Common myeloid progenitor, CD34-positive (primary cell): ENCODE measurements around the gene OCRL.

ENCODE experiments used
- CTCF ChIA-PET: fragments of 350-600 bp; sonication (Branson Sonifier 250); formaldehyde crosslinking; loops from one replicate; lab custom pipeline; 2021; ENCODE audit warnings: antibody characterized with exemption; lab: Charles Lee
- POLR2A ChIA-PET: fragments of 350-600 bp; sonication (Branson Sonifier 250); formaldehyde crosslinking; loops from one replicate; lab custom pipeline; 2021; ENCODE audit warnings: antibody characterized with exemption; lab: Charles Lee
- DNase-seq, 3 donors: peaks; one replicate each; pipeline versions ENCODE4 v3.0.0 to v3.0.0-alpha.2; 2013
- H3K27ac ChIP-seq, 2 experiments: 1 replicate in 1 of 2; 2 replicates in 1 of 2; pipeline ENCODE4 v1.7.0; 2013; ENCODE audit warnings: inconsistent platforms in 2 of 2, low read length in 2 of 2, mild to moderate bottlenecking in 2 of 2, low read depth in 1 of 2, moderate library complexity in 1 of 2; ENCODE audit not compliant: severe bottlenecking in 2 of 2, insufficient read depth in 1 of 2, poor library complexity in 1 of 2
- H3K27me3 ChIP-seq, 5 experiments: replicated peaks in 2 of 5; 1 replicate in 3 of 5; 2 replicates in 2 of 5; pipeline versions ENCODE4 v1.6.1 to v1.7.0; 2013; ENCODE audit warnings: low read length in 4 of 5, mild to moderate bottlenecking in 2 of 5, moderate library complexity in 2 of 5, inconsistent platforms in 1 of 5; ENCODE audit not compliant: insufficient read depth in 5 of 5, control insufficient read depth in 4 of 5
- H3K36me3 ChIP-seq, 4 experiments: 1 replicate in 2 of 4; 2 replicates in 2 of 4; pipeline versions ENCODE4 v1.6.1 to v1.7.0; 2013; ENCODE audit warnings: low read length in 3 of 4, control low read depth in 1 of 4, mild to moderate bottlenecking in 1 of 4; ENCODE audit not compliant: control insufficient read depth in 4 of 4, insufficient read depth in 4 of 4
- H3K4me1 ChIP-seq, 4 experiments: 1 replicate in 3 of 4; 2 replicates in 1 of 4; pipeline versions ENCODE4 v1.6.1 to v1.7.1; 2013; ENCODE audit warnings: low read length in 3 of 4, mild to moderate bottlenecking in 3 of 4, control low read depth in 1 of 4, inconsistent platforms in 1 of 4, moderate library complexity in 1 of 4; ENCODE audit not compliant: control insufficient read depth in 4 of 4, insufficient read depth in 4 of 4; ENCODE audit errors: control extremely low read depth in 1 of 4
- H3K4me3 ChIP-seq, 7 experiments: 1 replicate in 4 of 7; 2 replicates in 3 of 7; pipeline versions ENCODE4 v1.5.1 to v1.7.0; 2013; ENCODE audit warnings: mild to moderate bottlenecking in 7 of 7, low read length in 6 of 7, moderate library complexity in 6 of 7, inconsistent platforms in 2 of 7, low read depth in 2 of 7, control low read depth in 1 of 7; ENCODE audit not compliant: insufficient read depth in 4 of 7, control insufficient read depth in 1 of 7; ENCODE audit errors: extremely low read depth in 1 of 7
- H3K9me3 ChIP-seq, 5 experiments: 1 replicate in 4 of 5; 2 replicates in 1 of 5; pipeline versions ENCODE4 v1.6.1 to v1.7.1; 2013; ENCODE audit warnings: low read length in 4 of 5, mild to moderate bottlenecking in 2 of 5, inconsistent platforms in 1 of 5, low read depth in 1 of 5, moderate library complexity in 1 of 5; ENCODE audit not compliant: control insufficient read depth in 4 of 5, insufficient read depth in 2 of 5; ENCODE audit errors: control extremely low read depth in 1 of 5
- WGBS: methylation state at CpG from one replicate; pipeline ENCODE4 v1.1.5; 2013; ENCODE audit not compliant: insufficient coverage; 5-methylcytosine and 5-hydroxymethylcytosine counted together

Gene OCRL

GRCh38 chrX:129577473-129577872 is 37.4 kb downstream of the OCRL start:
- 89% methylated on average over 4 of the region's 5 CpGs for WGBS
- H3K36me3 ChIP-seq, result peaks cover 5 to 22% (median 13%) of the 10 kb centered on the region in 4 experiments
- no peak for DNase-seq
- peak overlapping the region in 1 of 2 experiments; percentile 54 for H3K27ac ChIP-seq
- H3K9me3 ChIP-seq, result no peaks in the 10 kb centered on the region
- H3K4me3 ChIP-seq, result no peak overlapping the region
- no peaks in the 10 kb centered on the region for H3K27me3 ChIP-seq
- H3K4me1 ChIP-seq, result peaks cover 0 to 5% (median 0%) of the 10 kb centered on the region in 4 experiments
- CTCF ChIA-PET, result no interaction called here
- POLR2A ChIA-PET, result no interaction called here

- Histone ChIP-seq H3K4me1 (peaks cover 0 to 5% (median 0%) of the 10 kb centered on the region in 4 experiments), H3K27me3 (no peaks in the 10 kb centered on the region), H3K27ac (peak overlapping the region in 1 of 2 experiments; percentile 54), H3K36me3 (peaks cover 5 to 26% (median 13%) of the 10 kb centered on the region in 4 experiments), H3K4me3 (no peak overlapping the region), H3K9me3 (no peaks in the 10 kb centered on the region)
- POLR2A ChIA-PET, result no interaction called here
- WGBS, result no CpG with 5 or more reads among the region's 1 CpG
- CTCF ChIA-PET, result no interaction called here
- peak in 2 of 3 donors; percentile 15 to 23 for DNase-seq
Observed at GRCh38 chrX:129577877-129578276, 37.8 kb downstream of the OCRL start.

- Histone ChIP-seq H3K4me1 (no peaks in the 10 kb centered on the region), H3K27me3 (no peaks in the 10 kb centered on the region), H3K36me3 (peaks cover 2 to 22% (median 5%) of the 10 kb centered on the region in 4 experiments), H3K9me3 (no peaks in the 10 kb centered on the region), H3K4me3 (no peak overlapping the region), H3K27ac (no peak overlapping the region)
- no peak for DNase-seq
- 100% methylated on average over 1 of the region's 1 CpG for WGBS
- ChIA-PET POLR2A (no interaction called here), CTCF (no interaction called here)
Observed at GRCh38 chrX:129581904-129582303, 41.8 kb downstream of the OCRL start.

- 63% methylated on average over 1 of the region's 1 CpG for WGBS
- Histone ChIP-seq H3K27me3 (no peaks in the 10 kb centered on the region), H3K36me3 (peaks cover 0 to 49% (median 17%) of the 10 kb centered on the region in 4 experiments), H3K4me1 (no peaks in the 10 kb centered on the region), H3K9me3 (no peaks in the 10 kb centered on the region), H3K4me3 (no peak overlapping the region), H3K27ac (no peak overlapping the region)
- DNase-seq, result no peak
- ChIA-PET CTCF (interaction anchor here (1.4 kb wide), 1 partner anchor 10 kb away, joined by 3 read pairs; no protein-coding TSS in a partner anchor), POLR2A (no interaction called here)
Observed at GRCh38 chrX:129585167-129585566, 45.1 kb downstream of the OCRL start.

GRCh38 chrX:129585691-129586090 is 45.6 kb downstream of the OCRL start:
- DNase-seq, result no peak
- Histone ChIP-seq H3K9me3 (no peaks in the 10 kb centered on the region), H3K27ac (no peak overlapping the region), H3K27me3 (no peaks in the 10 kb centered on the region), H3K4me3 (no peak overlapping the region), H3K4me1 (no peaks in the 10 kb centered on the region), H3K36me3 (peaks cover 0 to 53% (median 19%) of the 10 kb centered on the region in 4 experiments)
- CTCF ChIA-PET, result interaction anchor here (1.4 kb wide), 1 partner anchor 11 kb away, joined by 3 read pairs; no protein-coding TSS in a partner anchor
- POLR2A ChIA-PET, result no interaction called here
- no CpG with 5 or more reads among the region's 3 CpGs for WGBS

- 96% methylated on average over 4 of the region's 4 CpGs for WGBS
- Histone ChIP-seq H3K27me3 (no peaks in the 10 kb centered on the region), H3K27ac (no peak overlapping the region), H3K4me3 (no peak overlapping the region), H3K4me1 (no peaks in the 10 kb centered on the region), H3K36me3 (peaks cover 0 to 59% (median 19%) of the 10 kb centered on the region in 4 experiments), H3K9me3 (no peaks in the 10 kb centered on the region)
- CTCF ChIA-PET, result interaction anchor here (1.4 kb wide), 1 partner anchor 12 kb away, joined by 3 read pairs; no protein-coding TSS in a partner anchor
- DNase-seq, result no peak
- POLR2A ChIA-PET, result no interaction called here
Observed at GRCh38 chrX:129586446-129586845, 46.4 kb downstream of the OCRL start.

GRCh38 chrX:129590596-129590995 is 50.5 kb downstream of the OCRL start:
- no peak for DNase-seq
- WGBS, result 89% methylated on average over 3 of the region's 4 CpGs
- Histone ChIP-seq H3K4me1 (no peaks in the 10 kb centered on the region), H3K36me3 (peaks cover 4 to 61% (median 20%) of the 10 kb centered on the region in 4 experiments), H3K9me3 (no peaks in the 10 kb centered on the region), H3K27ac (no peak overlapping the region), H3K4me3 (no peak overlapping the region), H3K27me3 (no peaks in the 10 kb centered on the region)
- ChIA-PET CTCF (no interaction called here), POLR2A (no interaction called here)
